HG03196 (cell line): ENCODE results near the gene VASP.

ENCODE experiments used
- ATAC-seq: cut with Tn5 transposase; IDR thresholded peaks from one replicate; pipeline ENCODE4 v1.9.1; 2021; ENCODE audit not compliant: unreplicated experiment

Gene VASP

DNA sequence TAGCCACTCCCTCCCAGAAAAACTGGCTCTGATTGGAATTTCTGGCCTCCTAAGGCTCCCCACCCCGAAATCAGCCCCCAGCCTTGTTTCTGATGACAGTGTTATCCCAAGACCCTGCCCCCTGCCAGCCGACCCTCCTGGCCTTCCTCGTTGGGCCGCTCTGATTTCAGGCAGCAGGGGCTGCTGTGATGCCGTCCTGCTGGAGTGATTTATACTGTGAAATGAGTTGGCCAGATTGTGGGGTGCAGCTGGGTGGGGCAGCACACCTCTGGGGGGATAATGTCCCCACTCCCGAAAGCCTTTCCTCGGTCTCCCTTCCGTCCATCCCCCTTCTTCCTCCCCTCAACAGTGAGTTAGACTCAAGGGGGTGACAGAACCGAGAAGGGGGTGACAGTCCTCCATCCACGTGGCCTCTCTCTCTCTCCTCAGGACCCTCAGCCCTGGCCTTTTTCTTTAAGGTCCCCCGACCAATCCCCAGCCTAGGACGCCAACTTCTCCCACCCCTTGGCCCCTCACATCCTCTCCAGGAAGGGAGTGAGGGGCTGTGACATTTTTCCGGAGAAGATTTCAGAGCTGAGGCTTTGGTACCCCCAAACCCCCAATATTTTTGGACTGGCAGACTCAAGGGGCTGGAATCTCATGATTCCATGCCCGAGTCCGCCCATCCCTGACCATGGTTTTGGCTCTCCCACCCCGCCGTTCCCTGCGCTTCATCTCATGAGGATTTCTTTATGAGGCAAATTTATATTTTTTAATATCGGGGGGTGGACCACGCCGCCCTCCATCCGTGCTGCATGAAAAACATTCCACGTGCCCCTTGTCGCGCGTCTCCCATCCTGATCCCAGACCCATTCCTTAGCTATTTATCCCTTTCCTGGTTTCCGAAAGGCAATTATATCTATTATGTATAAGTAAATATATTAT is 33.3 kb upstream of the VASP start:
- ATAC-seq, result no peak

- no peak for ATAC-seq
These were observed 32.4 kb upstream of the VASP start for GRCh38 chr19:45474606-45475521.

DNA sequence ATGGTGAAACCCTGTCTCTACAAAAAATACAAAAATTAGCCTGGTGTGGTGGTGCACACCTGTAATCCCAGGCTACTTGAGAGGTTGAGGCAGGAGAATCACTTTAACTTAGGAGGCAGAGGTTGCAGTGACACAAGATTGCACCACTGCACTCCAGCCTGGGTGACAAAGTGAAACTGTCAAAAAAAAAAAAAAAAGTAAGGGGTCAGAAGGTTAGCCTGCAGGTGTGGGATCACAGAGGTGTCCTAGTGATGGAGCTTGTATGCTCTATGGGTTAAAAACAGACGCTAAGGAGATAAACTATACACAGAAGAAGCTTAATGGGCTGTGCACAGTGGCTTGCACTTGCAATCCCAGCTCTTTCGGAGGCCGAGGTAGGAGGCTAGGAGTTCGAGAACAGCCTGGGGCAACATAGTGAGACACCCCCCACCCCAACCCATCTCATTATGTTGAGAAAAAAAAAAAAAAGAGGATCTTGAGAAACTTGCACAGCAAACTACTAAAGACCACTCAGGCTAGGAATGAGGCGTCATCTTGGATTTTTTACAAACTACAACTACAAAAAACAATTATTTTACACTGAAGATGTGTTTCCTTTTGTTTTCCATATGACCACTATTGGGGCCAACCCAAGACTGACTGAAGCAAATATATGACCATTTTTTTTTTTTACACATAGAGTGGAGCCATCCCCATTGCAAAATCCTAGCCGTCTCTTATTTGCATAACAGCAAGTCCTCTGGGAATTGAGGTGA is 31.6 kb upstream of the VASP start:
- ATAC-seq, result no peak

- no peak for ATAC-seq
These were observed 31.0 kb upstream of the VASP start for GRCh38 chr19:45476304-45476703.

DNA sequence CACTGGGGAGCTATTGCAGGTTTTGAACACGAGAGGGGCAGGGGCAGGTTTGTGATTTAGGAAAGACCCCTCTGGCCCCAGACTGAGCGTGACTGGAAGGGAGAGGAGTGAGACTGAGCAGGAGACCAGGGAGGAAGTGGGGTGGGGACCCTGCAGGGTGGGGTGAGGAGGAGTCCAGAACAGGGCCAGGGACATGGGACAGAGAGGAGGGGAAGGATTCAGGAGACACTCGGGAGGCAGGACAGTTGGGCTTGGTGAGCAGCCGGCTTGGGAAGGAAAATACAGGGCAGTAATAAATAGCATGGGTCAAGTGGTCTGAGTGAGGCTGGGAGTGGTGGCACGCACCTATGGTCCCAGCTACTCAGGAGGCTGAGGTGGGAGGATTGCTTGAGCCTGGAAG is 30.1 kb upstream of the VASP start:
- ATAC-seq, result no peak

GRCh38 chr19:45477713-45478453 is 29.4 kb upstream of the VASP start:
- peak; percentile 5 for ATAC-seq

GRCh38 chr19:45478454-45479238 is 28.6 kb upstream of the VASP start:
- peak; percentile 80 for ATAC-seq

- ATAC-seq, result no peak
These were observed 24.2 kb upstream of the VASP start for GRCh38 chr19:45483033-45483432.

DNA sequence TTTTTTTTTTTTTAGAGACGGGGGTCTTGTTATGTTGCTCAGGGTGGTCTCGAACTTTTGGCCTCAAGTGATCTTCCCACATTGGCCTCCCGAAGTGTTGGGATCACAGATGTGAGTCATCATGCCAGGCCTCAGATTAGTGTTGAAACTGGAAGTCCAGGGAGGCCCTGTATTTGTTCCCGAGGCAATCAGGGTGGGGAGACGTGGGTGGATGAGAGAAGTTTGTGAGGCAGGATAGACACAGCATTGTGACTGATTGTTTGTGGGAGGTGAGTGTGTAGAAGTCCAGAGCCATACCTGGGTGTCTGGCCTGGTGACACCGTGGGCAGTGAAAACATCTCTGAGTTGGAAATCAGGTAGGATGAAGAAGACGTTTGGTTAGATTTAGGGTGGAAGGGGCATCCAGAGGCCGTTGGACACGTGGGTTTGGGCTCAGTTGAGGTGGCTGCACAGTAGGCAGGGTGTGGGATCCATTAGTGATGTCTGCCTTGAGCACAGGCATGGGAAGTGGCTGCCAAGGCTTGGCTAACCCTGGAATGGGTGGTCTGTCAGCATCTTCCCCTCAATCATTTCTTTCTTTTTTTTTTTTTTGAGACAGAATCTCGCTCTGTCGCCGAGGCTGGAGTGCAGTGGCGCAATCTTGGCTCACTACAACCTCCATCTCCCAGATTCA is 22.9 kb upstream of the VASP start:
- ATAC-seq, result no peak

DNA sequence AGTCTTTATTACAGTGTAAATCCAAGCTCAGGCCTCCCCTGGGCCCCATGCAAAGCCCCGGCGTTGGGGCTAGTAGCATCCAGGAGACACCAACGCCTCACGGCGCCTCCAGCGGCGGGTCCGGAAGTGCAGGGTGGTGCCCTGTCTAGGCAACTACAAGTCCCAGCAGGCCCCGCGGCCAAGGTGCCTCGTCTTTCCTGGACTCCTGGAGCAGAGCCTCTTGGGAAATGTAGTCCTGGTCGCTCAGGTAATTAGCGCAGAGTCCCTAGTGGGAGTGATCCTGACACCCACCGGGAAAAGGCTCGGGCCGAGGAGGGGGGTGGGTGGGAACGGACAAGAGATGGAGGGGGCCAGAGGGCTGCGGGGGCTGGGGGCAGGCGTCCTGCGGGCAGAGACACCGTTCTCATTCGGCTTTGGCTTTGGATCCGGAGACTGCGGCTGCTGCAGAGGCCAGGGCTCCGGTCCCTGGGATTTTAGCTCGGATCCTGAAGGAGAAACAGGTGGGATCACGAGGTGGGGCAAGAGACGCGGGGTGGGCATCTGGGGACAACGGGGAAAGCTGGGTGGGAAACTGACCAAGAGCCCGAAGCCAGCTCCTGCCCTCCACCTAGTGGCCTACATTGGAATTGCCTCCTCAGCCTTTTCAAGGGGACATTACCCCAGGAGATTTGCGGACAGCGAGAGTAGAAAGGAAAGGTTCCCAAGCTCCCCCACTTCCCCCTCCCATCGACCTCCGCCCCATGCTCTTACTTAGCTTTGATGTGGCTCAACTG is 21.8 kb upstream of the VASP start:
- ATAC-seq, result peak; percentile 88

DNA sequence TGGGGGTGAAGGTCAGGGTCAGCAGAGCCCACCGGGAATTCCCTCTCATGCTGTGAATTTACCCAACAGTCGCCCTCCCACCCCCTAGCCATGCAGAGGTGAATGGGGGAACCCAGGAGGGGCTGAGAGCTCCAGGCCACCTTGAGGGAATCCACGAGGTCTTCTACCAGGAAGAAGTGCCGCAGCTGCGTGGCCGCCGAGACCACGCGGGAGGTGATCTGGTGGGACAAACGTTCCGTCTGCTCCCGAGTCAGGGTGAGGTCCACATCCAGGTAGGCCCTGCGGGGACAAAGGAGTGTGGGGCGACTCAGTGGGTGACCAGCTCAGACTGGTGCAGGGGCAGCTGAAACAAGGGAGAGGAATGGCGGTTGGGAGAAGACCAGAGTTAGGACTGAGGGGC is 18.6 kb upstream of the VASP start:
- no peak for ATAC-seq

DNA sequence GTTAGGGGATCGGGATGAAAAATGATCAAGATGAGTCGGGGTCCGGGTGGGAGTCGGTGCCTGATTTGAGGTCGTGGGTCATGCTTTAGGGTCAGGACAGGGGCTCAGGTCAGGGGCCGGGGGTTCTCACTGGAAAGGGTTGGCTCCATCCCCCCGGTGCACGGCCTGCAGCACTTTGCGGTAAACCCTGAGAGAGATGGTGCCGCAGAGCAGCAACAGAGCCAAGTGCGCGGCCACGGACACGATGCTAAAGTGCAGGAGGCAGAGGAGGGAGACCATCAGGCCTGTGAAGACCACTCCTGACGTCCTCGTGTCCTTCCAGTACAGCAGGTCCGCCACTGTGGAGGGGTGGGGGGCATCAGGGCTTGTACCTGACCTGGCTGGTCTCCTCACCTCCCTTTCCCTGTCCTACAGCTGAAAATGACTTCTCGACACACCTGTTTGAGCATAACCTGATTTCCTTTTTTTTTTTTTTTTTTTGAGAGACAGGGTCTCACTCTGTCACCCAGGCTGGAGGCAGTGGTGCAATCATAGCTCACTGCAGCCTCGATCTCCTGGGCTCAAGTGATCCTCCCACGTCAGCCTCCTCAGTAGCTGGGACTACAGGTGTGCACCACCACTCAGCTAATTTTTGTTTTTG is 17.9 kb upstream of the VASP start:
- ATAC-seq, result no peak

DNA sequence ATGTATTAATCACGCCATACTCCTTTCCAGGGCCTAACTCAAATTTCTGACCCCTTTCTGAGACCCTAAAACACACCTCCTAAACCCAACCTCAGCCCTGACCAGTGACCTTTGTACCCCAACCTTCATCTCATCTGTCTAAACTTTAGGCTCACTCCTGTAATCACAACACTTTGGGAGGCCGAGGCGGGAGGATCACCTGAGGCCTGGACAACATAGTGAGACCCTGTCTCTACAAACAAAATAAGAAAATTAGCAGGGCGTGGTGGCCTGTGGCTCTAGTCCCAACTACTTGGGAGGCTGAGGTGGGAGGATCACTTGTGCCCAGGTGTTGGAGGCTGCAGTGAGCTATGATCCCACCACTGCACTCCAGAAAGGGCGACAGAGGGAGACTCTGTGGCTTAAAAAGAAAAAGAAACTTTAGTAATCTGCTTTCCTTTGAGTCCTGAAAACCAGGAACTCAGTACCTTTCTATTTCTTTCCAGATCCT is 15.1 kb upstream of the VASP start:
- no peak for ATAC-seq

DNA sequence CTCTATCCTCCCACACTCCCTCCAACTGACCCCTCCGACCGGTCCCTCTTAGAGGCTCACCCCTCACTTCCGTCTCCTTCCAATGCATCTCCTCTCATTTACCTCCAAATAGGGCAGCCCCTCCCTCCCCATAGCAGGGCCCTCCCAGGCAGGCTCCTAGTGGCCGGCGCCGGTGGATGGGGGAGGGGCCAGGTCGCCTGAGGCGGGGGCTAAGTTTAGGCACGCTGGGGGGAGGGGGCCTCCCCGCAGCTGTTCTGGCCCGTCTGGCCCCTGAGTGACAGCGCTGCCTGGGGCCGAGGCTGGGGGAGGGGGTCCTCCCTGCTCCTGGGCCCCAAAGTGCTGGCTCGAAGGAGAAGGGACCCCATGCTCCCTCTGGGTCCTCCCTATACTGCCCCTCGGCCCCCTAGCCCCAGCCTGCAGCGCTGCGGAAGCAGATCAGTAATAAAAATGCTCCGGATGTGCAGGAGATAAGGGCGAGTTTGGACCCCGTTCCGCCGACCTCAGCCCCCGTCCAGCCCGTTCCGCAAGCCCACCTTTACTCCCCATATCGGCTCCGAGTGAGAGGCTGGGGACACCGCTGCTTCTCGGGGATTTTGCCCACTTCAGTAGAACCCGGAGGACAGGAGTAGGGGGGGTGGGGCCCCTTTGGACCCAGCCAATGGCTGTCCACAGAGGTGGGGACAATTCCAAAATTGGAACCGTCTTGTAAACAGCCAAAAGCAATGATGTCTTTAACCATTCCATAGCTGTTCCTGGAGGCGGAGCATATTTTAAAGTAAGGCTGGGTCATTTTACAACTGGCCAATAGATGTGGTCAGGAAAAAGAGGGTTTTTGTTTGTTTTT is 14.4 kb upstream of the VASP start:
- no peak for ATAC-seq

- no peak for ATAC-seq
These were observed 12.9 kb upstream of the VASP start for GRCh38 chr19:45494261-45494916.

DNA sequence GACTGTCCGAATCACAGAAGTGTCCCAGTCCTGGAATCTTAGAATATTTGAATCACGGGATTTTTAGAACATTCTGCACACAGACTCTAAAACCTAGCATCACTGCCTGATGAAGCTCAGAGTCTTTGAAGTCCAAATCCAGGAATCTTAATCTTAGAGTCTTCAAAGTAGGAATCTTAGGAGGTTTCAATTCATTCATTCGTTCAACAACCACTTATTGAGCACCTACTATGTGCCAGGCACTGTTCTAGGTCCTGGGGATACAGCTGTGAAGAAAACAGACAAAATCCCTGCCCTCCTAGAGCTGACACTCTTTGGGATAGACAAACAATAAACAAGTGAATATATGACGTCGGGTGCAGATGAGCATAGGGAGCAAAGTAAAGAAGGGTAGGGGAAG is 12.1 kb upstream of the VASP start:
- no peak for ATAC-seq
